ACC112 (cell line): ENCODE results near the gene LARGE1.

Experiments used
- H2AFZ ChIP-seq: fragments of 200-600 bp; sonication (generic); one replicate; pipeline ENCODE4 v1.6.0; 2017; ENCODE audit warnings: antibody characterized with exemption, low read length; ENCODE audit not compliant: unreplicated experiment
- H3K27ac ChIP-seq: fragments of 200-600 bp; sonication (generic); 2 replicates; pipeline ENCODE4 v1.5.1; 2014; ENCODE audit warnings: low read depth, mild to moderate bottlenecking, antibody characterized with exemption, low read length, moderate library complexity
- H3K27me3 ChIP-seq: fragments of 200-600 bp; sonication (generic); 2 replicates; pipeline ENCODE4 v1.6.1; 2014; ENCODE audit warnings: mild to moderate bottlenecking, antibody characterized with exemption, low read length, moderate library complexity, mixed read lengths; ENCODE audit not compliant: insufficient read depth
- H3K36me3 ChIP-seq: fragments of 200-600 bp; sonication (generic); 2 replicates; pipeline ENCODE4 v1.6.1; 2016; ENCODE audit warnings: mild to moderate bottlenecking, antibody characterized with exemption, low read length, moderate library complexity, mixed read lengths; ENCODE audit not compliant: insufficient read depth
- H3K4me1 ChIP-seq: fragments of 200-600 bp; sonication (generic); one replicate; pipeline ENCODE4 v1.6.1; 2016; ENCODE audit warnings: low read length, mixed read lengths; ENCODE audit not compliant: insufficient read depth, unreplicated experiment, control insufficient read depth
- H3K4me3 ChIP-seq: fragments of 200-600 bp; sonication (generic); 2 replicates; pipeline ENCODE4 v1.5.1; 2014; ENCODE audit warnings: mild to moderate bottlenecking, low read depth, low read length
- H3K79me2 ChIP-seq: fragments of 200-600 bp; sonication (generic); one replicate; pipeline ENCODE4 v1.6.0; 2016; ENCODE audit warnings: low read length; ENCODE audit not compliant: control insufficient read depth, unreplicated experiment, insufficient read depth

The LARGE1 gene

GRCh38 chr22:33326540-33327295 is 593.6 kb downstream of the LARGE1 start:
- Histone ChIP-seq H3K4me1 (no peaks in the 10 kb centered on the region), H3K4me3 (no peak overlapping the region), H2AFZ (no peak overlapping the region), H3K36me3 (no peaks in the 10 kb centered on the region), H3K27me3 (no peaks in the 10 kb centered on the region), H3K27ac (no peak overlapping the region), H3K79me2 (no peaks in the 10 kb centered on the region)

GRCh38 chr22:33325232-33326004 is 594.9 kb downstream of the LARGE1 start:
- H3K4me3 ChIP-seq, result no peak overlapping the region
- no peaks in the 10 kb centered on the region for H3K79me2 ChIP-seq
- no peaks in the 10 kb centered on the region for H3K4me1 ChIP-seq
- no peak overlapping the region for H2AFZ ChIP-seq
- no peaks in the 10 kb centered on the region for H3K27me3 ChIP-seq
- H3K36me3 ChIP-seq, result no peaks in the 10 kb centered on the region
- no peak overlapping the region for H3K27ac ChIP-seq

- Histone ChIP-seq H3K36me3 (no peaks in the 10 kb centered on the region), H3K27me3 (no peaks in the 10 kb centered on the region), H3K27ac (no peak overlapping the region), H3K4me3 (no peak overlapping the region), H3K79me2 (no peaks in the 10 kb centered on the region), H2AFZ (no peak overlapping the region), H3K4me1 (no peaks in the 10 kb centered on the region)
Observed at GRCh38 chr22:33324228-33324627, 596.0 kb downstream of the LARGE1 start.

GRCh38 chr22:33321466-33321865 is 598.8 kb downstream of the LARGE1 start:
- H3K4me1 ChIP-seq, result no peaks in the 10 kb centered on the region

GRCh38 chr22:33315954-33316353 is 604.3 kb downstream of the LARGE1 start:
- Histone ChIP-seq H2AFZ (no peak overlapping the region), H3K4me1 (no peaks in the 10 kb centered on the region), H3K4me3 (no peak overlapping the region), H3K27me3 (no peaks in the 10 kb centered on the region), H3K36me3 (no peaks in the 10 kb centered on the region), H3K79me2 (no peaks in the 10 kb centered on the region), H3K27ac (no peak overlapping the region)

More at GRCh38 chr22:33321466-33321865, 598.8 kb downstream of the LARGE1 start:
- no peak overlapping the region for H2AFZ ChIP-seq
- no peak overlapping the region for H3K4me3 ChIP-seq
- H3K27me3 ChIP-seq, result no peaks in the 10 kb centered on the region
- H3K36me3 ChIP-seq, result no peaks in the 10 kb centered on the region
- H3K27ac ChIP-seq, result no peak overlapping the region
- no peaks in the 10 kb centered on the region for H3K79me2 ChIP-seq

- no peaks in the 10 kb centered on the region for H3K36me3 ChIP-seq
- no peak overlapping the region for H3K27ac ChIP-seq
- no peak overlapping the region for H3K4me3 ChIP-seq
- no peaks in the 10 kb centered on the region for H3K27me3 ChIP-seq
- H2AFZ ChIP-seq, result no peak overlapping the region
- H3K4me1 ChIP-seq, result no peaks in the 10 kb centered on the region
- H3K79me2 ChIP-seq, result no peaks in the 10 kb centered on the region
Observed at GRCh38 chr22:33315117-33315516, 605.2 kb downstream of the LARGE1 start.

- no peaks in the 10 kb centered on the region for H3K79me2 ChIP-seq
- H3K36me3 ChIP-seq, result no peaks in the 10 kb centered on the region
- H3K27ac ChIP-seq, result no peak overlapping the region
- no peaks in the 10 kb centered on the region for H3K27me3 ChIP-seq
- H3K4me3 ChIP-seq, result no peak overlapping the region
- H2AFZ ChIP-seq, result no peak overlapping the region
- no peaks in the 10 kb centered on the region for H3K4me1 ChIP-seq
Observed at GRCh38 chr22:33314316-33314715, 606.0 kb downstream of the LARGE1 start.

- H3K36me3 ChIP-seq, result no peaks in the 10 kb centered on the region
- no peaks in the 10 kb centered on the region for H3K27me3 ChIP-seq
- no peaks in the 10 kb centered on the region for H3K79me2 ChIP-seq
- H3K4me3 ChIP-seq, result no peak overlapping the region
- H2AFZ ChIP-seq, result no peak overlapping the region
- H3K27ac ChIP-seq, result no peak overlapping the region
- no peaks in the 10 kb centered on the region for H3K4me1 ChIP-seq
Observed at GRCh38 chr22:33303099-33303498, 617.2 kb downstream of the LARGE1 start.

GRCh38 chr22:33302549-33302948 is 617.7 kb downstream of the LARGE1 start:
- Histone ChIP-seq H3K27me3 (no peaks in the 10 kb centered on the region), H2AFZ (no peak overlapping the region), H3K79me2 (no peaks in the 10 kb centered on the region), H3K27ac (no peak overlapping the region), H3K4me1 (no peaks in the 10 kb centered on the region), H3K36me3 (no peaks in the 10 kb centered on the region), H3K4me3 (no peak overlapping the region)

GRCh38 chr22:33302049-33302545 is 618.2 kb downstream of the LARGE1 start:
- Histone ChIP-seq H3K4me1 (no peaks in the 10 kb centered on the region), H3K36me3 (no peaks in the 10 kb centered on the region), H3K79me2 (no peaks in the 10 kb centered on the region), H2AFZ (no peak overlapping the region), H3K27me3 (no peaks in the 10 kb centered on the region), H3K4me3 (no peak overlapping the region), H3K27ac (no peak overlapping the region)

- Histone ChIP-seq H2AFZ (no peak overlapping the region), H3K36me3 (no peaks in the 10 kb centered on the region), H3K27ac (no peak overlapping the region), H3K79me2 (no peaks in the 10 kb centered on the region), H3K4me3 (no peak overlapping the region), H3K27me3 (no peaks in the 10 kb centered on the region), H3K4me1 (no peaks in the 10 kb centered on the region)
Observed at GRCh38 chr22:33300165-33300564, 620.1 kb downstream of the LARGE1 start.
